Measurements from ENCODE around the gene GSTA2.
"Not testable (repeated sequence)": the region's sequence is repeated elsewhere in the genome, so short reads cannot be mapped to it uniquely, and the experiment has no call there.

The GSTA2 gene

GRCh38 chr6:52763322-52763916, at the start of gene GSTA2:
GSTA2 (minus strand) TSS chr6:52763475; CDS start chr6:52757947, 5,528 bp downstream.
- not testable (repeated sequence) for DNase-seq (ENCODE audit: low read depth in 2 of 2)

DNA sequence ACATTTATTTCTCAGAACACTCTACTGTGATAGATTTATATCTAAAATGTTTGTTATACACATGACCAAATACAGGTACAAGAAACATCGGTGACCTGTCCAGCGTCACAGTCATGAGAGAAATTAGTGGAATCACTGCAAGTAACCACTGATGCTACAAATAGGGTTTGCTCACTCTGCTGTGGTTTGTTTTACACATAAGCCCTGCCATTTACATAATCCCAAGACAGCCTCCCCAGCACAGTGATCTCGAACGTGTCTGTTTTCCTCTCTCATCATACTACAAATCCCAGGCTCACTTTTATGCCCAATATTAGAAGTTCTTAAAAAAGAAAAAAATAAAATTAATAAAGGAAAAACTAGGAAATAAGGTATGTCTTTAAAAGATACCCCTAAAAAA, 46.5 kb upstream of the GSTA2 start:
- DNase-seq (ENCODE audit: low read depth in 2 of 2): not testable (repeated sequence)

DNA sequence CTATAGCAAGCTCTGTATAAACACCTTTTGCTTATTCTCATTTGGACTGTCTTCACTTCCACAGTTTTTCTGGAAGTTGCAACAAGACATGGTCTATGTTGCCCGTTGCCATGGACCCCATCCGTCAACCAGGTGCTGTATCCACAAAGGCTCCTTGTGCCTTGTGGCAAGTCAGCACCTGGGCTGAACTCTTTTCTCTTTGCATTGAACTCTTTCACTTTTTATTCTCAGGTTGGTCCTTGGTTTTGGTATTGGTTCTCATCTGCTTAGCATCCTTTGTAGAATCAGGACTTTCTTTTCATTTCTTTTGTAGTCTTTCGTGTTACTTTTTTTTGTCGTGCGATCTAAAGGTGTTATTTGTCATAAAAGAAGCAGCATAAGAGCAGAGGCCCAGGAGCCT, 45.4 kb upstream of the GSTA2 start:
- DNase-seq (ENCODE audit: low read depth in 2 of 2): no peak

GRCh38 chr6:52803668-52804255, 40.5 kb upstream of the GSTA2 start, which contains the start of gene GSTA1:
GSTA1 (minus strand) TSS chr6:52803816; CDS start chr6:52799267, 4,549 bp downstream.
- not testable (repeated sequence) for DNase-seq (ENCODE audit: low read depth in 2 of 2)

DNA sequence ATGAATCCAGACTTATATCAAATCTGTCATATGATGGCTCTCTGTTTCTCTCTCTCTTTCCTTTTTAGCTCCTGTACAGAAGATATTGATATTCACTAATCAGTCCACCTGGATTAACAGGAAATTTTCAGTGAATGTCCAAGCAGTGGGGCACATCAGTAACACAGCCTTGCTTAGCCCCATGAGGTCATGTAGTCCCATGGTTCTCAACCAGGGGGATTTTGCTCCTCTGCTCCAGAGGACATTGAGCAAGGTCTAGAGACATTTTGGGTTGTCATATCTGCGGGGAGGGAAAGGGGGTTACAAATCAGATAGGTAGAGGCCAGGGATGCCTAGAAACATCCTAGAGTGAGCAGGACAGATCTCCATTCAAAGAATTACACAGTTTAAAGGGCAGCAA, 39.5 kb upstream of the GSTA2 start:
- no peak for DNase-seq (ENCODE audit: low read depth in 2 of 2)

DNA sequence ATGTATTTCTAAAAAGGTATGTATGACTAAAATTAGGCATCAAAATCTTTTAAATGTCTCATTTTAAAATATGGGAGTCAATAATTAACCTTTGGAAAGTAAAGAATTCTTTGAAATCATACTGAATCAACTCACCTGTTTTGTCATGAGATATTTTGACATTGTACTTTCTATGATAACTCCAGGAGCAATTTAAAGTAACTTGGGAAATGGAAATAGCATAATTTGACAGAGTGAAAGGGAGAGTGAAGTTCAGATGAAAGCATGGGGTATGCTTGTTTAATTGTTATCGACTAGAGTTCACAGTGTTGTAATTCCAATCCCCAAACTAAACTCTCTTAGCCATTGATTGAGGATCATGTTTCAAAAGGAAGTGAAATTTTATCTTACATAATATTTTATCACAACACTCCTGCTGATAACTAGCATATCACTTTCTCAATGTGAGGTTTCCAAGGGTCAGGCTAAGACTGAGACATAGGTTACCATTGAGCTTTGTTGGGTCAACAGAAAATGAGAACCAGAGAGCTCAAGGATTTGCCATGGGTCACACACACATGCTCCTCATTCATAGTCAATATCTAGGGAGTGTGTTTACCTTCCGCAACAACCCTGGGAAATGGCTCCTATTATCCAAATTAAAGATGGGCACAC, 38.0 kb upstream of the GSTA2 start:
- DNase-seq (ENCODE audit: low read depth in 2 of 2): no peak

- not testable (repeated sequence) for DNase-seq (ENCODE audit: low read depth in 2 of 2)
These were observed 36.0 kb upstream of the GSTA2 start for GRCh38 chr6:52799272-52799671.

DNA sequence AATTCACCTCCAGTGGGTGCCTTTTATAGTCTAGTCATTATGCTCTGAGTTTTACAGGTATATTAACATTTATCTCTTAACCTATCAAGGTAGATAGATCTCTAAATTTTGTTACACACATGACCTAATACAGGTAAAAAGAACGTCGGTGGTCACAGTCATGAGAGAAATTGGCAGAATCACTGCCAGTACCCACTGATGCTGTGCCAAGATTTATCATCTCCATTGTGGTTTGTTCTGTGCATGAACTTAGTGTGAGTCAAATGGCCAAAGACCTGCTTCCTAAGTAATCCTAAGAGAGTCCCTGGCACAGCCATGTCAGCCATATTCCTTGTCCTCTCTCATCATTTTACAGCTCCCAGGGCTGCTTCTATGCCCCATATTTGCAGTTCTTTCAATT, 31.1 kb upstream of the GSTA2 start:
- not testable (repeated sequence) for DNase-seq (ENCODE audit: low read depth in 2 of 2)

GRCh38 chr6:52790861-52791260, 27.6 kb upstream of the GSTA2 start:
- DNase-seq (ENCODE audit: low read depth in 2 of 2): no peak

GRCh38 chr6:52789658-52790057, 26.4 kb upstream of the GSTA2 start:
- not testable (repeated sequence) for DNase-seq (ENCODE audit: low read depth in 2 of 2)

GRCh38 chr6:52788478-52788877, 25.2 kb upstream of the GSTA2 start:
- DNase-seq (ENCODE audit: low read depth in 2 of 2): no peak

- no peak for DNase-seq (ENCODE audit: low read depth in 2 of 2)
These were observed 24.6 kb upstream of the GSTA2 start for GRCh38 chr6:52787917-52788316.

GRCh38 chr6:52786249-52786956, 23.1 kb upstream of the GSTA2 start:
- no peak for DNase-seq (ENCODE audit: low read depth in 2 of 2)

- DNase-seq (ENCODE audit: low read depth in 2 of 2): not testable (repeated sequence)
These were observed 19.5 kb upstream of the GSTA2 start for GRCh38 chr6:52782696-52783274.

DNA sequence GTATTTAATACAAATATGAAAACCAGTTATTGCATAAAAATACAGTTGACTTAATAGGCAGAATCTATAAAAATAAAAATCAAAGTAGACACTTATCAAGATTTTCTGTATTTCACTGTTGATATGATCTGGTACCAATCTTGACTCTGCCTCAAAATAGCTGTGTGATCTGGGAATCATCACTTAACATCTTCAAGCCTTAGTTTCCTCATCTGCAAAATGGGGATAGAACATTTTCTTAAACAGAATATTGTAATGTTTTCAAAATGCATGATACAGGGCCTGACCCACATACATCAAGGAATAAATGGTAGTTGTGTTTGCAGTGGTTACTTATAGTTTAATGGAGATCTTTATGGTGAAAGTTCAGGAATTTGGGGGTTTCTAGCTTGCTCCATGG, 18.9 kb upstream of the GSTA2 start:
- DNase-seq (ENCODE audit: low read depth in 2 of 2): not testable (repeated sequence)

DNA sequence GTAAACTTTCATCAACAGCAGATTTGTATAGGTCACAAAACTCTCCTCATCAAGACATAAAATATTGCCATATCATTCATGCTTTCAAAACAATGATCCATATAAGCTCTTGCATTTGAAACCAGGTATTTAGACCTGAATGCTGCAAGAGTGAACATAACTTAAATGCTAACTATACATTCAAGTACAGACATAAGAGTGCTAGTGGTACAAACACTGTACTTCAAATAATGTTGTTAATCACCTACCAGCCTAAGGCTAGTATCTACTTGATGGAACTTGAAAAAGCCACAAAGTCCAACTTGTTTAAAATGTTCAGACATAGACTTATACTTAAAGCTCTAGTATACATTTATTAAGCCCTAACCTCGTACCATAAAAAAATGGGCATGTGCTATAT, 16.0 kb upstream of the GSTA2 start:
- DNase-seq (ENCODE audit: low read depth in 2 of 2): no peak

- not testable (repeated sequence) for DNase-seq (ENCODE audit: low read depth in 2 of 2)
These were observed 13.6 kb upstream of the GSTA2 start for GRCh38 chr6:52776711-52777351.

GRCh38 chr6:52769399-52769798, 6.1 kb upstream of the GSTA2 start:
- not testable (repeated sequence) for DNase-seq (ENCODE audit: low read depth in 2 of 2)

DNA sequence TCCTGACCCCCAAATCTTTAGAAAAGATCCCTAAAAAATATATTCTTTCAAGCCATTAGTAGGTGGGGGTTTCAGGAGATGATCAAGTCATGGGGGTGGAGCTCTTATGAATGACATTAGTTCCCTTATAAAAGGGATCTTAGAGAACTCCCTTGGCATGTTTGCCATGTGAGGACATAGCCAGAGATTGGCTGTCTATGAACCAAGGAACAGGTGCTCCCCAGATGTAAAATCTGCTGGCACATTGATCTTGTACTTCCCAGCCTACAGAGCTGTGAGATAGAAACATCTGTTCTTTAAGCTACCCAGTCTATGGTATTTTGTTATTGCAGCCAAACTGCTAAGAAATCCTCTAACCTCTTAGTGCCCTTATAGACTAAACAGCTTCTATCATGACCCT, 4.4 kb upstream of the GSTA2 start:
- not testable (repeated sequence) for DNase-seq (ENCODE audit: low read depth in 2 of 2)

GRCh38 chr6:52761673-52762491, 1.4 kb downstream of the GSTA2 start:
- not testable (repeated sequence) for DNase-seq (ENCODE audit: low read depth in 2 of 2)
